Upper lobe of right lung (tissue), 1 donor: ENCODE measurements around the gene AGBL3. TPM values are rescaled to one million over a fixed set of nuclear protein-coding genes. Genes with fewer than 3 reads are reported as not detected.
A peak's percentile ranks its signal among the peaks of the same experiment; 100 is the strongest.

Experiments used
- ATAC-seq: fragments of 200-7000 bp; cut with Tn5 transposase; one replicate; pipeline ENCODE4 v1.9.1; 2020; ENCODE audit warnings: mild to moderate bottlenecking, moderate library complexity
- DNase-seq: peaks from one replicate; pipeline ENCODE4 v3.0.0-alpha.2; 2020
- H3K27ac ChIP-seq: fragments of 200-600 bp; one replicate; pipeline ENCODE4 v1.8.0; 2022
- H3K27me3 ChIP-seq: fragments of 200-600 bp; one replicate; pipeline ENCODE4 v1.8.0; 2022; ENCODE audit warnings: mild to moderate bottlenecking
- H3K36me3 ChIP-seq: fragments of 200-600 bp; one replicate; pipeline ENCODE4 v1.8.0; 2022
- H3K4me1 ChIP-seq: fragments of 200-600 bp; one replicate; pipeline ENCODE4 v1.8.0; 2022
- H3K4me3 ChIP-seq: fragments of 200-600 bp; one replicate; pipeline ENCODE4 v1.8.0; 2022; ENCODE audit warnings: mild to moderate bottlenecking
- H3K9me3 ChIP-seq: fragments of 200-600 bp; one replicate; pipeline ENCODE4 v1.8.0; 2022
- intact Hi-C: fragments of 100-400 bp; cut with DNase I; formaldehyde crosslinking; loops from one replicate; pipeline ENCODE4 v1.11.0; 2022
- total RNA-seq: library from RNA; stranded (reverse); fragmentation: NEBNext Ultra II Directional; extraction: Animal tissue kit (Norgen Biotek cat#: 25700); gene quantifications from one replicate; pipeline ENCODE4 v1.2.1, GENCODE V29; 2021
- TF ChIP-seq, protein P1 (sequence below): fragments of 200-600 bp; IDR thresholded peaks from one replicate; pipeline ENCODE4 v1.8.0; 2022; ENCODE audit warnings: antibody characterized with exemption
- donor health status: DM: no; HTN: yes; CAD: no; lungs with severe emphysema.

Gene AGBL3
- total RNA-seq, 1 donor from 2014 or later, result 3.9 TPM

DNA sequence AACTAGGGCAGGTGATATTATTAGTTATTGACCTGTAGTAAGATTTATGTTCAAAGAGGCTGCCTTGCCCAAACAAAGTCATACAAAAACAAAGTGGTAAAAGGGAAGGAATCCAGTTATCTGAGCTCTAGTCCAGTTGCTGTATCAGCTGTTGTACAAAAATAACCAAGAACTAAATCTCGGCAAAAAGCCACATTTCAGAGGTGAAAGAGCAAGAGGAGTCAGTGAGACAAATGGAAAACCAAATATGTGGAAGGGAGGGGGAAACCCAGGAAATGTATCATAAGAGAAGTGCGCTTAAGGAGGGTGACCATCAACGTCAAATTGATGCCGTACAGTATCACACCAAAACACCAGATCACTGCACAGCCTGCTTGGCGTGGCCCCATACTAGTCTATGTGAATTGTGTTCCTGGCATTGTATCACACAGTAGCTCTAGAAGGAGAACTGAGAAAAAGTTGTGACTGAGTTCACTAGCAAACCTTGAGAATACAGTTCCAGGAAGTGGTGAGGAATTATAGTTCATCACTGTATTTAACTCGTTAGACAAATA, 6.4 kb downstream of the AGBL3 start:
- DNase-seq (no peak), ATAC-seq (peak; percentile 23)
- Histone ChIP-seq H3K4me3 (no peak overlapping the region), H3K9me3 (no peaks in the 10 kb centered on the region), H3K27me3 (no peaks in the 10 kb centered on the region), H3K4me1 (peaks cover 15% of the 10 kb centered on the region), H3K27ac (no peak overlapping the region), H3K36me3 (peaks cover 8% of the 10 kb centered on the region)
- TF ChIP-seq, protein P1, sequence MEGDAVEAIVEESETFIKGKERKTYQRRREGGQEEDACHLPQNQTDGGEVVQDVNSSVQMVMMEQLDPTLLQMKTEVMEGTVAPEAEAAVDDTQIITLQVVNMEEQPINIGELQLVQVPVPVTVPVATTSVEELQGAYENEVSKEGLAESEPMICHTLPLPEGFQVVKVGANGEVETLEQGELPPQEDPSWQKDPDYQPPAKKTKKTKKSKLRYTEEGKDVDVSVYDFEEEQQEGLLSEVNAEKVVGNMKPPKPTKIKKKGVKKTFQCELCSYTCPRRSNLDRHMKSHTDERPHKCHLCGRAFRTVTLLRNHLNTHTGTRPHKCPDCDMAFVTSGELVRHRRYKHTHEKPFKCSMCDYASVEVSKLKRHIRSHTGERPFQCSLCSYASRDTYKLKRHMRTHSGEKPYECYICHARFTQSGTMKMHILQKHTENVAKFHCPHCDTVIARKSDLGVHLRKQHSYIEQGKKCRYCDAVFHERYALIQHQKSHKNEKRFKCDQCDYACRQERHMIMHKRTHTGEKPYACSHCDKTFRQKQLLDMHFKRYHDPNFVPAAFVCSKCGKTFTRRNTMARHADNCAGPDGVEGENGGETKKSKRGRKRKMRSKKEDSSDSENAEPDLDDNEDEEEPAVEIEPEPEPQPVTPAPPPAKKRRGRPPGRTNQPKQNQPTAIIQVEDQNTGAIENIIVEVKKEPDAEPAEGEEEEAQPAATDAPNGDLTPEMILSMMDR, result no peak
- intact Hi-C loops, result no loop called here

- no peak overlapping the region for H3K4me3 ChIP-seq
- H3K4me1 ChIP-seq, result peaks cover 13% of the 10 kb centered on the region
- no peak for ATAC-seq
- intact Hi-C loops, result no loop called here
- H3K27ac ChIP-seq, result no peak overlapping the region
- DNase-seq, result no peak
- H3K36me3 ChIP-seq, result peaks cover 8% of the 10 kb centered on the region
- H3K27me3 ChIP-seq, result no peaks in the 10 kb centered on the region
- TF ChIP-seq, protein P1, result no peak
- no peaks in the 10 kb centered on the region for H3K9me3 ChIP-seq
Measured at GRCh38 chr7:134993877-134994456, 7.7 kb downstream of the AGBL3 start.

DNA sequence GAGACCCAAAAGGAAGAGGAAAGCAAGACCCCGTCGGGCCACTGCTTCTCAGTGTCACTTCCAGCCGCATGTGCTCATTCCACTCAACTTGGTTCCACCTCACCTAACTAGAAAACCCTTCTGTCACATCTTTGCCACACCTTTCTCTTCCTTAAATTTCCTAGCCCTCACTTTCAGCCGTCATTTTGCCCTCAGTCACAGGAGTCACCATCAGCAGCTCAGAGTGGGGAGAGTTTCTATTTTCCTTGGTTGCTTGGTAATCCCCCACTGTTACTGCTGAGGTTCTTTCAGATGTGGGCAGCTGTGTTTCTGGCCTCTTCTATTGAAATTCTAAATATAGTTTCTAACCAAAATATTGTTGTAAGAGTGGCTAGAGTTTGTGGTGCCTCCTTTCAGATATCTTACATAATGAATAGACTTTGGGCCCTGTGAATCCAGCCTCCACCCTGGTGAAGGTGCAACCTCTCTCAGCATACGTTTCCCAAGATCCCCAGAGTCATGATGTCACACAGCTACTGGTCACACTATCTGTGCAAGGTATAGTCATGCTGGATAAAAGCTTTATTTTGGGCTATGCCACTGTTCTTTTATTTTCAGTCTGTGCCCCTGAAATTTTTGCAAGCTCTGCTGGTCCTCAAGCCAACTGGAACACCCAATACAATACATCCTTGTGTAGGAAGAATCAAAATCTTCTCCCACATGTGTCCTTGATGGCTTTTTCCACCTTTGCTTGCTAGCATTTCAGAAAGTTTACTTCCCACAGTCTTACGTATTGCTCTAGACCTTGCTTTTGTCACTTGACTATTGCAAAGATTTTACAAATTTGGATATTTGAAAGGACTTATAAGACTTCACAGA, 9.2 kb downstream of the AGBL3 start:
- TF ChIP-seq, protein P1, result no peak
- Histone ChIP-seq H3K4me3 (no peak overlapping the region), H3K27ac (peak overlapping the region; percentile 34), H3K36me3 (peaks cover 8% of the 10 kb centered on the region), H3K9me3 (no peaks in the 10 kb centered on the region), H3K4me1 (peaks cover 13% of the 10 kb centered on the region), H3K27me3 (no peaks in the 10 kb centered on the region)
- DNase-seq, result no peak
- ATAC-seq, result no peak
- intact Hi-C loops, result no loop called here

GRCh38 chr7:134996097-134996550, 9.8 kb downstream of the AGBL3 start:
- TF ChIP-seq, protein P1, result no peak
- ATAC-seq (no peak), DNase-seq (no peak)
- Histone ChIP-seq H3K27ac (no peak overlapping the region), H3K4me3 (no peak overlapping the region), H3K4me1 (peaks cover 12% of the 10 kb centered on the region), H3K9me3 (no peaks in the 10 kb centered on the region), H3K36me3 (peaks cover 8% of the 10 kb centered on the region), H3K27me3 (no peaks in the 10 kb centered on the region)
- intact Hi-C loops, result no loop called here

DNA sequence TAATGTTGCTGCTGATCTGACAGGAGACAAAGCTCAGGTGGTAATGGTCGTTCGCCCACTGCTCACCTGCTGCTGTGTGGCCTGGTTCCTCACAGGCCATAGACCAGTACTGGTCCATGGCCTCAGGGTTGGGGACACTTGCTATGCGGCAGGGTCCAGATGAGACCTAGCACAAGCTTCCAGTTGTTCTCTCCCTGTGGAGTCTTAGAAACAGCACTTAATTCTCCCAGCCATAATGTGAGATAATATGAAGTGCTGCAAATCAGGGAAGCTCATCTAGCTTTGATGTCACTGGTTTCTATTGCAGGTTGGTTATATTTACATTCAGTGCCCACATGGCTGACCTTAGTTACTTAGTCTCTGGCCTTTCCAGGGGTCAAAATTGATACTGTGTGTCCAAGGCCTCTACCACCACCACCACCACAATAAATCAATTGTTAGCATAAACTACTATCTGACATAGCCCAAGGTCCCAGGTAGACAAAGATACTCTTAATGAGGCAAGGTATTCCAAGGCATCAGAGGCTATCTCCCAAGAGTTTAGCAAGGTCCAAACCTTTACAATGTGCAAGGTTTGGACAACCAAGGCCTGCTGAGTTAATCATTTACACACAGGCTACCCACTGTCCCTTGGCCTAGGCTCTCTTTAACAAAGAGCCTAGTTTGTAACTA, 11.0 kb downstream of the AGBL3 start:
- Histone ChIP-seq H3K9me3 (no peaks in the 10 kb centered on the region), H3K27ac (no peak overlapping the region), H3K4me1 (peaks cover under 1% of the 10 kb centered on the region), H3K36me3 (peaks cover 8% of the 10 kb centered on the region), H3K27me3 (no peaks in the 10 kb centered on the region), H3K4me3 (no peak overlapping the region)
- TF ChIP-seq, protein P1, result no peak
- DNase-seq (no peak), ATAC-seq (no peak)
- intact Hi-C loops, result no loop called here
